ENCODE data around the gene ATP4B.

DNA sequence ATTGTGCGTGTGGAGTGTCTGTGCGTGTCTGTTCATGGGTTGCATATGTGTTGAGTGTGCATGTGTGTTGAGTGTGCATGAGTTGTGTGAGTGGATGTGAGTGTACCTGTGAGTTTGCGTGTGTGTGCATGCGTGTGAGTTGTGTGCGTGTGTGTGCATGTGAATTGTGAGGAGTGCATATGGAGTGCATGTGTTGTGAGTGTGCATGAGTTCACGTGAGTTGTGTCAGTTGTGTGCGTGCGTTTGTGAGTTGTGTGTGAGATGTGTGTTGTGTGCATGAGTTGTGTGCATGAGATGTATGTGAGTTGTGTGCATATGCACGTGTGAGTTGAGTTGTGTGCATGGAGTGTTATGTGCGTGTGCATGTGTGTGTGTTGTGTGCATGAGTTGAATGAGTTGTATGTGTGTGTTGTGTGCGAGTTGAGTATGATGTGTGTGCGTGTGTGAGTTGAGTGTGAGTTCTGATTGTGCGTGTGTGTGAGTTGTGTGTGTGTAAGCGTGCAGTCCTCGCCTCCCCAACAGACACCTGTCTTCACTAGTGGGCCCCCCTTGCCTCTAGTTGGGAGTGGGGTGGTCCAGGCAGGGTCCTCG, 44.1 kb downstream of the ATP4B start:
- TF ChIP-seq CTCF (conservative IDR thresholded peaks at IDR 0.05; ENCODE audit: low read depth, low read length) (no peak), EZH2phosphoT487 (IDR thresholded peaks at IDR 0.05; ENCODE audit: borderline replicate concordance, low read length) (no peak)
